GM12891 (cell line): ENCODE measurements around the gene HIBADH.

Experiments
- DNase-seq: peaks from one replicate; pipeline ENCODE4 v3.0.0; 2011; ENCODE audit warnings: low spot score; ENCODE audit not compliant: insufficient read length
- FAIRE-seq: peaks from 2 replicates; lab custom pipeline; 2011; peaks lifted over from hg19 to GRCh38; lab: Jason Lieb, UNC
- PAX5 ChIP-seq: IDR thresholded peaks from 2 replicates; pipeline ENCODE4 v1.6.1; 2011; ENCODE audit warnings: low read length, moderate library complexity, mild to moderate bottlenecking; ENCODE audit not compliant: insufficient read depth, severe bottlenecking
- POLR2A ChIP-seq: IDR thresholded peaks from 2 replicates; pipeline ENCODE4 v1.6.1; 2011; ENCODE audit warnings: low read depth, low read length, control low read depth
- POLR2AphosphoS5 ChIP-seq: IDR thresholded peaks from 2 replicates; pipeline ENCODE4 v1.6.1; 2011; ENCODE audit warnings: low read depth, low read length, control low read depth
- POU2F2 ChIP-seq: IDR thresholded peaks from 2 replicates; pipeline ENCODE4 v1.6.1; 2011; ENCODE audit warnings: low read depth, mild to moderate bottlenecking, control low read depth, low read length, moderate library complexity
- SPI1 ChIP-seq: IDR thresholded peaks from 2 replicates; pipeline ENCODE4 v1.6.1; 2011; ENCODE audit warnings: low read depth, low read length, control low read depth
- TAF1 ChIP-seq: IDR thresholded peaks from 2 replicates; pipeline ENCODE4 v1.6.1; 2011; ENCODE audit warnings: low read depth, low read length, control low read depth

The HIBADH gene

DNA sequence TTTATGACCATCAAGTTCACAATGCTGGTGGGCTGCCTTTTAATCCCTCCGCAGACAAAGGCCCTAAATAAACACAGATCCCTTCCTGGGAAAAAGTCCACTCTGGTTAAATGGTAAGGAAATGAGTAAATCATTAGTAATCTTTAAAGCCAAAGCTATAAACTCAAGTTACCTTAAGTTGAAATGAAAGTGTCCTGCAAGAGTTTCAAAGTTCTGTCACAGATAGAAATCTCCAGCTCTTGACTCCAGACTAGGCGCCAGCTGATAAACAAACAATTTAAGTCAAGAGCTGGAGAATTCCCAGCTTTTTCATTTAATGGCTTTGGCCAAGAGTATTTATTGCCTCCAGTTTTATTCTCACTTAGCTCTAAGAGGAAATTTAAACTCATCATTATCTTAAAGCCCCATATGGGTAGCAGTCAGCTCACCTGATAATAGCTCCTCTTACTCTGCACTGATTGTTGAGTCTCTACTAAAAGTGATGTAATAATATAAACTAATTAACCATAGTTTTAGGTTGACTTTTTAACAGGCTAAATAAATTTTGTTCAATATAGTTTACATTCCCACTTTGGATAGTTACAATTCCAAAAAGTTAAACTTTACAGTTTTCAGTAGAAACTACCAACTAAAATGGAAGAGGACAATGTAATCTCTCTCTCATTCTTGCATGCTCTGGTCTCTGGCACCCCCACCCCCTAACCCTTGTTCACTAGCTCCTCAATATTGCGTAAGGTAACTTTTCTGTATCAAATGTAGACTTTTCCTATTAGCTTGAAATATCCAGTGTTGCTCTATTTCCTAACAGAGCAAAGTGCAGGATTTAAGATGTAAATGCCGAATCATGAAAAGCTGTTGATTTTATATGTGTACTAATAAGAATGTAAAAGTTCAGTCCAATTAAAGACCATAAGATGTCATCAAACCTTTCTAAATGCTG is 56.1 kb downstream of the HIBADH start:
- TF ChIP-seq TAF1, result no peak
- TF ChIP-seq POLR2A, result no peak
- TF ChIP-seq POU2F2, result no peak
- no peak for TF ChIP-seq POLR2AphosphoS5
- no peak for TF ChIP-seq SPI1
- TF ChIP-seq PAX5, result no peak
- FAIRE-seq (no peak), DNase-seq (no peak)

- FAIRE-seq, result no peak
- DNase-seq, result no peak
These were observed 56.9 kb downstream of the HIBADH start for GRCh38 chr7:27605689-27606269.

GRCh38 chr7:27605283-27605682 is 57.4 kb downstream of the HIBADH start:
- TF ChIP-seq POLR2A, result no peak
- TF ChIP-seq POU2F2, result no peak
- no peak for TF ChIP-seq POLR2AphosphoS5
- no peak for TF ChIP-seq PAX5
- no peak for TF ChIP-seq SPI1
- TF ChIP-seq TAF1, result no peak
- FAIRE-seq (no peak), DNase-seq (no peak)

More at GRCh38 chr7:27605689-27606269, 56.9 kb downstream of the HIBADH start:
- TF ChIP-seq SPI1 (no peak), POLR2AphosphoS5 (no peak), POLR2A (no peak), POU2F2 (no peak), PAX5 (no peak), TAF1 (no peak)

DNA sequence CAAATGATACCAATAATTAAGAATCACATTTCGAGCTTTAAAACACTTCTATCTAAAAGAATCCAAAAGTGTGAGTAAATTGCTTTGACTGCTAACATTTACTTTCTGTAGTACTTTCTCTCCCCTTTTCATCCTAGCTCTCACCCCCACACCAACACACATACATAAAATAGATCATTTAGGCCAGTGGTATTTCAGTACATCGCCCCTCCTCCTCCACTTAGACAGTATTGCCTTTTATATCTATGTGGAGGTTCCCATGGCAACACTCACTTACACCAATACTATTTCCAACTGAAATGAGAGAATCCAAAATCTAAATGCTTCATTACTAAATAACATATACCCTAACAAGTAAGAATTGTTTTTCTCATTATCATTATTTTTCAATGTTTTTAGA is 58.9 kb downstream of the HIBADH start:
- FAIRE-seq, result no peak
- TF ChIP-seq PAX5 (no peak), POLR2A (no peak), POU2F2 (no peak)

DNA sequence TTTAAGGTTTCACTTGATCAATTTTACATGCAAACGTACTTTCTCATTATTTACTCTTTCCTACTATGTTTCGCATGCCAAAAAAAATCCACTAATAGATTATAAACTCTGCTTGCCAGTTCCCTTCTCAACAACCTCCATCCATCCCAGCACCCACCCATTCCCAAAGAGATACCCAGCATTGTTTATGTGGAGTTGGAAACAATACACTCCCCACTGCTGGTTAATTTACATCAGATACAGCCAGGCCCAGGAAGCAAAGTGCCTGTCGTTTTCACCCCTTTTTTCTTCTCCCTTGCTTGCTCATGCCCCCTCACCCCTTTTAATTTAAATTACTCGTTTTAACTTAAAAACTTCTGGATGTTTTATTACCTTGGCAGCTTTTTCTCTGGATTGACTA is 59.9 kb downstream of the HIBADH start:
- DNase-seq (no peak), FAIRE-seq (no peak)
- TF ChIP-seq SPI1 (no peak), POLR2AphosphoS5 (no peak), PAX5 (no peak)

More for the DNA sequence above, 58.9 kb downstream of the HIBADH start:
- no peak for DNase-seq

GRCh38 chr7:27601217-27601616 is 61.5 kb downstream of the HIBADH start:
- FAIRE-seq (no peak), DNase-seq (no peak)
- TF ChIP-seq PAX5 (no peak), POLR2AphosphoS5 (no peak), POU2F2 (no peak), POLR2A (no peak), TAF1 (no peak), SPI1 (no peak)

GRCh38 chr7:27600247-27600646 is 62.4 kb downstream of the HIBADH start:
- no peak for DNase-seq
- TF ChIP-seq POLR2AphosphoS5 (no peak), POU2F2 (no peak), SPI1 (no peak), TAF1 (no peak), POLR2A (no peak), PAX5 (no peak)
- FAIRE-seq, result no peak

- TF ChIP-seq POLR2AphosphoS5, result no peak
- FAIRE-seq, result no peak
- DNase-seq, result no peak
These were observed 67.7 kb downstream of the HIBADH start for GRCh38 chr7:27595009-27595408.

DNA sequence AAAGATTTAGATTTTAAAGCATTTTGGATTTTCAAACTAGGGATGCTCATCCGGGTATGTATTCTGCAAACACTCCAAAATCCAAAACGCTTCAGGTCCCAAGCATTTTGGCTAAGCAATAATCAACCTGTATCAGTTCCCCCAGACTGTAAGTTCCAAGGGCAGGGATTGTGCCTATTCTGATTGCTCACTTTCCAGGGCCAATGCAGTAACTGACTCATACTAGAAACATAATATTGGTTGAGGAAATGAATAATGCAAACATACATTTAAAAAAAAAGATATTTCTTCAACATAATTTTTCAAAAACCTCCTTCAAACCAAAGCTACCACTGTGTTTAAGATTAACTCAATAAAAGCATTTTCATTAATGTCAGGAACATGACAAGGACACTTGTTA is 69.5 kb downstream of the HIBADH start:
- TF ChIP-seq TAF1, result no peak
- TF ChIP-seq POLR2AphosphoS5, result no peak
- TF ChIP-seq PAX5, result no peak
- TF ChIP-seq POLR2A, result no peak
- TF ChIP-seq POU2F2, result no peak
- FAIRE-seq, result peak; percentile 52
- DNase-seq, result no peak

GRCh38 chr7:27590416-27590815 is 72.3 kb downstream of the HIBADH start:
- no peak for FAIRE-seq
- no peak for DNase-seq
- TF ChIP-seq POLR2A, result no peak
- no peak for TF ChIP-seq SPI1
- TF ChIP-seq TAF1, result no peak
- TF ChIP-seq PAX5, result no peak
- TF ChIP-seq POU2F2, result no peak
- TF ChIP-seq POLR2AphosphoS5, result no peak

DNA sequence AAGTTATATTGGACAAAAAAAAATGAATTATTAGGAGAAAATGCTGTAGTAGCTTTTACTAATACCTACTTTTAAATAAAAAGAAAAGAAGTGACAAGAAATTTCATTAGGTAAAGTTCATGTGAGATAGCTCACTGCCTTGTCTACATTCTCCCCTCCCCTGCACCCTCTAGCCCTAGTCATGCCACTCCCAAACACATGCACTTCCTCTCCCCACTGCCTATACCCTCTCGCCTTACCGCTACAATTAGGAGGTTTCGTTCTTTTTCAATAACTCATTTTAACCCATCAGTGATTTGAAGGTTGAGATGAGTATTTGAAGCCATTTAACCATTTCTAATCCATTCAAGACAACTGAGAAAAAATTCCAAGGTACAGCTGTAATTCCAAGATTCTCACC is 75.3 kb downstream of the HIBADH start:
- TF ChIP-seq POLR2A (no peak), PAX5 (no peak), TAF1 (no peak), SPI1 (peak; percentile 67; the same call in 1 of the 2 replicates), POU2F2 (no peak)
- DNase-seq, result no peak
- FAIRE-seq, result peak; percentile 87
